Motor neuron (in vitro differentiated cells): Measurements from ENCODE around the gene CEACAM19. TPM values are rescaled to one million over a fixed set of nuclear protein-coding genes. Genes with fewer than 3 reads are reported as not detected.

Experiments used
- ATAC-seq, 8 experiments: fragments of 200-7000 bp; cut with Tn5 transposase; replicated peaks in 6 of 8; 2 replicates each; pipeline ENCODE4 v1.8.0; 2021; ENCODE audit warnings: mild to moderate bottlenecking in 8 of 8, moderate library complexity in 8 of 8
- H3K27ac ChIP-seq, 2 donors: fragments of 250-450 bp; sonication (Bioruptor Pico); 2 replicates each; pipeline ENCODE4 v1.9.0; 2021; ENCODE audit warnings: antibody characterized with exemption in 2 of 2, mild to moderate bottlenecking in 2 of 2, moderate library complexity in 1 of 2
- H3K4me1 ChIP-seq, 2 donors: fragments of 250-450 bp; sonication (Bioruptor Pico); replicated peaks in 1 of 2; 2 replicates each; pipeline ENCODE4 v1.6.1; 2021; ENCODE audit warnings: antibody characterized with exemption in 2 of 2, mild to moderate bottlenecking in 2 of 2, moderate library complexity in 1 of 2
- H3K4me3 ChIP-seq, 5 donors: fragments of 250-450 bp; sonication (Bioruptor Pico); 2 replicates each; pipeline ENCODE4 v1.9.0; 2021; ENCODE audit warnings: antibody characterized with exemption in 5 of 5, mild to moderate bottlenecking in 5 of 5, moderate library complexity in 4 of 5
- WGBS, 10 experiments: fragments of 450-650 bp; shearing (Covaris generic); methylation state at CpG; one replicate each; pipeline ENCODE4 v1.0.0; 2022; 5-methylcytosine and 5-hydroxymethylcytosine counted together
- in situ Hi-C, 9 experiments: fragments of 400-800 bp; cut with MboI; loops; one replicate each; pipeline ENCODE4 v1.15.0; 2021; ENCODE audit warnings: low sequenced_read_pairs in 9 of 9, low pct_unique_long_range_greater_than_20kb in 2 of 9; ENCODE audit not compliant: unreplicated experiment in 9 of 9
- total RNA-seq, 8 experiments: library from RNA; unstranded; fragments of 300-600 nt; gene quantifications; 2 replicates each; pipeline versions ENCODE4 v1.2.3 to v1.2.4, GENCODE V29; 2022

CEACAM19 gene
- total RNA-seq, 8 experiments from 2014 or later, result 0.96 to 6.2 (median 2.2) TPM

DNA sequence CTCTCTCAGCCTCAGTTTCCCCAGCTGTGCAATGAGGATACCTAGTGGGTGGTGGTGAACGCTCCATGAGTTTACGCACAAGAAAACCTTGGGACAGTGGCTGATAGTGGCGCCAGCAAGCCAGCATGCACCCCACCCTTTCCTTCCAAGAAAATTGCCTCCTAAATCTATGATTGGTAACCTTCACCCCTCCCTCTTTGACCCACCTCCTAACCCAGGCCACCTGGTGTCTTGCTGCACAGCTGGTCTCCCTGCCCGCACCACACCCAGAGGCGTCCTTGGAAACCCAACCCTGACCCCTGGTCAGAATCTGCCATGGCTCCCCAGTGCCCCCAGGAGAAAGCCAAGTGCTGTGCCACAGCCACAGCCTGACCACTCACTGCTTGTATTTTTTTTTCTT is 54.4 kb downstream of the CEACAM19 start:
- in situ Hi-C loops, result no loop called here
- Histone ChIP-seq H3K4me3 (no peak overlapping the region), H3K4me1 (no peaks in the 10 kb centered on the region), H3K27ac (no peak overlapping the region)
- ATAC-seq, result peak in 2 of 8 experiments; percentile 6 to 24
- WGBS, 10 experiments, result 17 to 84% (median 46%) methylated on average over 1 to 4 of the region's 5 CpGs; no CpG with 5 or more reads in 2 of the 10 experiments

DNA sequence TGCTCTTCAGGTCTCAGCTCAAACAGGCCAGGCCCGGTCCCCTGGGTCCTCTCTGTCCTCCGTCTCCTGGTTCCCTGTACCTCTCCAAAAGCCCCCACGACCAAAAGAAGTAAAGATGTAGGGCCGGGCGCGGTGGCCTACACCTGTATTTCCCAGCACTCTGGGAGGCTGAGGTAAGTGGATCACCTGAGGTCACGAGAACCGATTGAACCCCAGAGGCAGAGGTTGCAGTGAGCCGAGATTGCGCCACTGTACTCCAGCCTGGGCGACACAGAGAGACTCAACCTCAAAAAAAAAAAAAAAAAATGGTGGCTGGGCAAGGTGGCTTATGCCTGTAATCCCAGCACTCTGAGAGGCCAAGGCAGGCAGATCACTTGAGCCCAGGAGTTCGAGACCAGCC is 55.2 kb downstream of the CEACAM19 start:
- ATAC-seq, result no peak
- no peak overlapping the region for H3K27ac ChIP-seq
- in situ Hi-C loops, result no loop called here
- no peaks in the 10 kb centered on the region for H3K4me1 ChIP-seq
- WGBS, 10 experiments, result 60 to 100% (median 97%) methylated on average over 1 to 7 of the region's 12 CpGs; no CpG with 5 or more reads in 3 of the 10 experiments
- H3K4me3 ChIP-seq, result no peak overlapping the region

DNA sequence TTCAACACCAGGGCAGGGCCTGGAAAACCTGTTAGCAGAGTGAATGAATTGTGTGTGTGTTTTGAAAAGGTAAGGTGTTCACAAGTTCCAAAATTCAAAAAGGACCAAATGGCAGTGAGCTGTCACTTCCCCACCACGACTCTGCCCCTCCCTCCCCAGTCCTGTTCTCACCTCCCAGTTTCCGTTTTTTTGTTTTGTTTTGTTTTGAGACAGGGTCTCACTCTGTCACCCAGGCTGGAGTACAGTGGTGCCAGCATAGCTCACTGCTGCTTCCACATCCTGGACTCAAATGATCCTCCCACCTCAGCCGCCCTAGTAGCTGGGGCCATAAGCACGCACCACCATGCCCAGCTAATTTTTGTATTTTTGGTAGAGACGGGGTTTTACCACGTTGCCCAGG is 56.9 kb downstream of the CEACAM19 start:
- no peak overlapping the region for H3K4me3 ChIP-seq
- no peak overlapping the region for H3K27ac ChIP-seq
- 20 to 90% (median 67%) methylated on average over 1 to 5 of the region's 6 CpGs; no CpG with 5 or more reads in 1 of the 10 experiments for WGBS, 10 experiments
- H3K4me1 ChIP-seq, result no peaks in the 10 kb centered on the region
- in situ Hi-C loops, result no loop called here
- ATAC-seq, result no peak

DNA sequence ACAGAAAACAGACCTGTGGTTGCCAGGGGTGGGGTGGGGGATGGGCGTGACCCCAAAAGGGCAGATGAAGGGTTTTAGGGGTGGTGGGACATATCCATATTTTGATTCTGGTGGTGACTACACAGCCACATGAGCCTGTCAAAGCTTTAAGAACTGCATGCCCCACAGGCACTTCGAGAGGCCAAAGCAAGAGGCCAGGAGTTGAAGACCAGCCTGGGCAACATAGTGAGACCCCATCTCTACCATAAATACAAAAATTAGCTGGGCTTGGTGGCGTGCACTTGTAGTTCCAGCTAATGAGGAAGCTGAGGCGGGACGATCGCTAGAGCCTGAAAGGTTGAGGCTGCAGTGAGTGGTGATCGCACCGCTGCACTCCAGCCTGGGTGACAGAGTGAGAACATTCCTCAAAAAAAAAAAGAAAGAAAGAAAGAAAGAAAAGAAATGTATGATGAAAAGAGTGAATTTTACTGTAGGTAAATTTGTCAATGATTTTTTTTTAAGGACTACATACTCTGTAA is 58.3 kb downstream of the CEACAM19 start:
- in situ Hi-C loops, result no loop called here

DNA sequence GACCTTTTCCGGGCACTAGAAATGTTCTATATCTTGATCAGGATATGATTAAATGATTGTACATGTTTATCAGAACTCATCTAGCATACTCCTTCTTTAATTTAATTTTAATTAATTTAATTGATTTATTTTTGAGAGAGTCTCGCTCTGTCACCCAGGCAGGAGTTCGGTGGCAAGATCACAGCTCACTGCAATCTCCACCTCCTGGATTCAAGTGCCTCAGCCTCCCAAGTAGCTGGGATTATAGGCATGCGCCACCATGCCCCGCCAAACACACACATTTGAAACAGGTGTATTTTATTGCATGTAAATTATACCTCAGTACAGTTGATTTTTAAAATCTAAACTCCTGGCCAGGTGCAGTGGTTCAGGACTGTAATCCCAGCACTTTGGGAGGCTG is 59.8 kb downstream of the CEACAM19 start:
- H3K4me3 ChIP-seq, result no peak overlapping the region
- no peak overlapping the region for H3K27ac ChIP-seq
- no peak for ATAC-seq
- WGBS, 10 experiments, result 70 to 100% (median 89%) methylated on average over 2 to 5 of the region's 5 CpGs; no CpG with 5 or more reads in 1 of the 10 experiments
- in situ Hi-C loops, result no loop called here
- H3K4me1 ChIP-seq, result no peaks in the 10 kb centered on the region

More for the DNA sequence above, 58.3 kb downstream of the CEACAM19 start:
- H3K4me3 ChIP-seq, result no peak overlapping the region
- ATAC-seq, result no peak
- H3K27ac ChIP-seq, result no peak overlapping the region
- WGBS, 10 experiments, result 79 to 100% (median 92%) methylated on average over 1 to 7 of the region's 8 CpGs; no CpG with 5 or more reads in 3 of the 10 experiments
- no peaks in the 10 kb centered on the region for H3K4me1 ChIP-seq

DNA sequence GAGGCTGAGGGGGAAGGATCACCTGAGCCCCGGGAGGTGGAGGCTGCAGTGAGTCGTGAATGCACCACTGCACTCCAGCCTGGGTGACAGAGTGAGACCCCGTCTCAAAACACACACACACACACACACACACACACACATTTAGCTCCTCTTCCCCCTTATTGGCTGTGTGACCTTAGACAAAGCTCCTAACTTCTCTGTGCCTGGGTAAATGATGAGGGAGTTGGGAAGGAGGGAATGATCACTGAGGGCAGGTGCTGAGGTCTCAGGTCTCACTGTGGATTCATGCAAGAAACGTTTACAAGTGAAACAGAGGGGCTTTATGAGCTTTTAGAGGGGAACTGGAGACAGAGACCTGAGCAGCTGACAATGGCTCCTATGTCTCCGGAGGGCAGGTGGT is 60.3 kb downstream of the CEACAM19 start:
- WGBS, 10 experiments, result 0 to 92% (median 83%) methylated on average over 1 to 2 of the region's 5 CpGs; no CpG with 5 or more reads in 5 of the 10 experiments
- no peak for ATAC-seq
- Histone ChIP-seq H3K4me1 (no peaks in the 10 kb centered on the region), H3K27ac (no peak overlapping the region), H3K4me3 (no peak overlapping the region)
- in situ Hi-C loops, result no loop called here

DNA sequence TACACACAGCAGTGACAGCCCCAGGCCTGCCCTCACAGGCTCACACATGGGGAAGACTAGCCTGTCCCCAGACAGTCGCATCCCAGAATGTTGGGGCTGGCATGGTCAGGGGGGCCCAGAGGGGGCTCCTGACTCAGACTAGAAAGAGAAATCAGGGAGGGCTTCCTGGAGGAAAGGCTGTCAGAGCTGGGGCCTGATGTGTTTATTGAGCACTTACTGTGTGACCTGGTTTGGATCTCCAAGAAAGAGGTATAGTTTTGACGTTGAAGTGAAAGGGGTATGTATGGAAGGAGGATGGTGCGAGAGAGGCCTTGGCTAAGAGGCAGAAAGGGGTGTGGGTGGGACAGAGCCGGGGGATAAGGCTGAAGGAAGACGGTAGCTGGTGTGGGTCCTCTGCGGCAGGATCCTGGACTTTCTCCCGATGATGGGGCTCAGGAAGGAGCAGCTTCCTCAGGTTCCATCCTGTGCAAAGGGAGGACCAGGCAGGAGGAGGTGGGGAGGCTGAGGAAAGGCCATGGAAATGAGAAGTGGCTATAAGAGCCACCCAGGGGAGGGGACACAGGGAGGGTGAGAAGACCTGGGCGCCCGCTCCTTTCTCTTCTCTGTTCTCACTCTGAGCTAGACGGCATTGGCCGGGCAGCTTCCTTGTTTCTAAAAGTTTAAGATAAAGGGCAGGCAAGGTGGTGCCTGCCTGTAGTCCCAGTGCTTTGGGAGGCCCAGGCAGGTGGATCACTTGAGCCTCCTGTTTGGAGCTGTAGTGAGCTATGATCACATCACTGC is 61.1 kb downstream of the CEACAM19 start:
- in situ Hi-C loops, result no loop called here
- ATAC-seq, result no peak

More for the DNA sequence above, 61.1 kb downstream of the CEACAM19 start:
- no peak overlapping the region for H3K4me3 ChIP-seq
- H3K27ac ChIP-seq, result no peak overlapping the region
- WGBS, 10 experiments, result 67 to 100% (median 80%) methylated on average over 1 to 9 of the region's 11 CpGs; no CpG with 5 or more reads in 4 of the 10 experiments
- H3K4me1 ChIP-seq, result no peaks in the 10 kb centered on the region

Other genes starting within 250 kb of the CEACAM19 start
- gene ZNF229, start 223.0 kb upstream of the CEACAM19 start, total RNA-seq, result 10 to 100 TPM in 2 of 8 experiments, 1 to 10 TPM in 3, under 1 TPM in 3; 0.04 to 14.9 (median 6.3) TPM
- gene ZNF180, start 171.0 kb upstream of the CEACAM19 start, total RNA-seq, result 10 to 100 TPM in 1 of 8 experiments, 1 to 10 TPM in 7; 4.1 to 11.8 (median 7.1) TPM
- under 1 TPM in 1 of 8 experiments, not detected in 7; 0.08 TPM for gene CEACAM20, start 141.8 kb upstream of the CEACAM19 start, total RNA-seq
- gene IGSF23, start 57.9 kb upstream of the CEACAM19 start, total RNA-seq, result 1 to 10 TPM in 1 of 8 experiments, under 1 TPM in 1, not detected in 6; 0.72 to 2.2 TPM
- 10 to 100 TPM in 7 of 8 experiments, 1 to 10 TPM in 1; 9.7 to 62.3 (median 32.0) TPM for gene PVR, start 27.6 kb upstream of the CEACAM19 start, total RNA-seq
- gene CEACAM16, start 27.7 kb downstream of the CEACAM19 start, total RNA-seq, result under 1 TPM in 1 of 8 experiments, not detected in 7; 0.19 TPM
- gene BCL3, start 77.2 kb downstream of the CEACAM19 start, total RNA-seq, result 10 to 100 TPM in 3 of 8 experiments, 1 to 10 TPM in 5; 1.2 to 26.8 (median 3.6) TPM
- not detected for gene CBLC, start 106.4 kb downstream of the CEACAM19 start, total RNA-seq
- gene BCAM, start 137.6 kb downstream of the CEACAM19 start, total RNA-seq, result 10 to 100 TPM in 1 of 8 experiments, 1 to 10 TPM in 7; 1.7 to 10.6 (median 6.1) TPM
- 10 to 100 TPM; 35.7 to 99.7 (median 49.5) TPM for gene NECTIN2, start 174.8 kb downstream of the CEACAM19 start, total RNA-seq
- 100 to 1,000 TPM in 1 of 8 experiments, 10 to 100 TPM in 7; 30.9 to 141 (median 58.9) TPM for gene TOMM40, start 219.8 kb downstream of the CEACAM19 start, total RNA-seq
- 100 to 1,000 TPM in 2 of 8 experiments, 10 to 100 TPM in 3, 1 to 10 TPM in 3; 4.6 to 248 (median 30.2) TPM for gene APOE, start 234.3 kb downstream of the CEACAM19 start, total RNA-seq
- 10 to 100 TPM in 4 of 8 experiments, 1 to 10 TPM in 4; 1.1 to 77.6 (median 9.3) TPM for gene APOC1, start 243.1 kb downstream of the CEACAM19 start, total RNA-seq